ENCODE measurements around the gene HSD17B11.
"Not testable (repeated sequence)": the region's sequence is repeated elsewhere in the genome, so short reads cannot be mapped to it uniquely, and the experiment has no call there.

Gene HSD17B11

GRCh38 chr4:87399148-87399547 is 8.2 kb upstream of the HSD17B11 start:
- H3K27me3 ChIP-seq (ENCODE audit: insufficient read depth, low read depth, severe bottlenecking): no peaks in the 10 kb centered on the region
- no peak for DNase-seq
- H3K4me3 ChIP-seq (ENCODE audit: low read depth, low read length): no peak overlapping the region
- TF ChIP-seq CTCF (IDR thresholded peaks at IDR 0.05; ENCODE audit: low read depth, low read length): no peak
- no peak overlapping the region for H3K27ac ChIP-seq
- H3K9me3 ChIP-seq (ENCODE audit: severe bottlenecking): peaks cover 2% of the 10 kb centered on the region
- no peaks in the 10 kb centered on the region for H3K36me3 ChIP-seq

- H3K9me3 ChIP-seq (ENCODE audit: severe bottlenecking); H3K27ac ChIP-seq; DNase-seq; H3K4me3 ChIP-seq (ENCODE audit: low read depth, low read length); H3K36me3 ChIP-seq; H3K27me3 ChIP-seq (ENCODE audit: insufficient read depth, low read depth, severe bottlenecking): not testable (repeated sequence)
Observed at GRCh38 chr4:87395851-87396250, 4.9 kb upstream of the HSD17B11 start.

GRCh38 chr4:87395073-87395472 is 4.1 kb upstream of the HSD17B11 start:
- H3K36me3 ChIP-seq; H3K27me3 ChIP-seq (ENCODE audit: insufficient read depth, low read depth, severe bottlenecking); H3K4me3 ChIP-seq (ENCODE audit: low read depth, low read length); H3K27ac ChIP-seq; H3K9me3 ChIP-seq (ENCODE audit: severe bottlenecking); DNase-seq: not testable (repeated sequence)

GRCh38 chr4:87392183-87392582 is 1.2 kb upstream of the HSD17B11 start:
- no peaks in the 10 kb centered on the region for H3K27me3 ChIP-seq (ENCODE audit: insufficient read depth, low read depth, severe bottlenecking)
- H3K4me3 ChIP-seq (ENCODE audit: low read depth, low read length): no peak overlapping the region
- TF ChIP-seq CTCF (IDR thresholded peaks at IDR 0.05; ENCODE audit: low read depth, low read length): no peak
- H3K9me3 ChIP-seq (ENCODE audit: severe bottlenecking): peaks cover 2% of the 10 kb centered on the region
- H3K27ac ChIP-seq: no peak overlapping the region
- no peak for DNase-seq
- H3K36me3 ChIP-seq: no peaks in the 10 kb centered on the region

- TF ChIP-seq CTCF (IDR thresholded peaks at IDR 0.05; ENCODE audit: low read depth, low read length): no peak
- no peak for DNase-seq
- Histone ChIP-seq H3K9me3 (ENCODE audit: severe bottlenecking) (peaks cover under 1% of the 10 kb centered on the region), H3K36me3 (no peaks in the 10 kb centered on the region), H3K27ac (no peak overlapping the region), H3K4me3 (ENCODE audit: low read depth, low read length) (peak overlapping the region; percentile 53), H3K27me3 (ENCODE audit: insufficient read depth, low read depth, severe bottlenecking) (no peaks in the 10 kb centered on the region)
Observed at GRCh38 chr4:87391576-87392054, 627 bp upstream of the HSD17B11 start.

- TF ChIP-seq CTCF (IDR thresholded peaks at IDR 0.05; ENCODE audit: low read depth, low read length): no peak
- Histone ChIP-seq H3K9me3 (ENCODE audit: severe bottlenecking) (no peaks in the 10 kb centered on the region), H3K27me3 (ENCODE audit: insufficient read depth, low read depth, severe bottlenecking) (no peaks in the 10 kb centered on the region), H3K4me3 (ENCODE audit: low read depth, low read length) (peak overlapping the region; percentile 53), H3K27ac (no peak overlapping the region), H3K36me3 (no peaks in the 10 kb centered on the region)
- no peak for DNase-seq
Observed at GRCh38 chr4:87390551-87390890, 467 bp downstream of the HSD17B11 start.

- not testable (repeated sequence) for DNase-seq; H3K27me3 ChIP-seq (ENCODE audit: insufficient read depth, low read depth, severe bottlenecking); H3K4me3 ChIP-seq (ENCODE audit: low read depth, low read length); H3K9me3 ChIP-seq (ENCODE audit: severe bottlenecking); H3K36me3 ChIP-seq; H3K27ac ChIP-seq
Observed at GRCh38 chr4:87390055-87390454, 933 bp downstream of the HSD17B11 start.
